Measurements from ENCODE around the gene PSMB3.
"Not testable (repeated sequence)": the region's sequence is repeated elsewhere in the genome, so short reads cannot be mapped to it uniquely, and the experiment has no call there.

PSMB3 gene

DNA sequence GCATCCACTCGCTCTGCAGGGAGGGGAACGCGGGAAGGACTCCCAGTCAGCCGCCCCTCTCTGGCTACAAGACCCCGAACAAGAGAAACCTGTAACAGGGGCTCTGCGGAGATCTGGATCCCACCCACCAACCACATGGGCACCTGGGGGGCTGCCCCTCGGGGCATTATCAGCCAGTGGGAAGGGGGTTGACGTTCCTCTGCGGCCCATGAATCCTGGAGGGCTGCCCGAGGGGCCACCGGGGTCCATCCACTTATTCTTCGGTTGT lies 2.6 kb upstream of the PSMB3 start:
- no peak for DNase-seq

DNA sequence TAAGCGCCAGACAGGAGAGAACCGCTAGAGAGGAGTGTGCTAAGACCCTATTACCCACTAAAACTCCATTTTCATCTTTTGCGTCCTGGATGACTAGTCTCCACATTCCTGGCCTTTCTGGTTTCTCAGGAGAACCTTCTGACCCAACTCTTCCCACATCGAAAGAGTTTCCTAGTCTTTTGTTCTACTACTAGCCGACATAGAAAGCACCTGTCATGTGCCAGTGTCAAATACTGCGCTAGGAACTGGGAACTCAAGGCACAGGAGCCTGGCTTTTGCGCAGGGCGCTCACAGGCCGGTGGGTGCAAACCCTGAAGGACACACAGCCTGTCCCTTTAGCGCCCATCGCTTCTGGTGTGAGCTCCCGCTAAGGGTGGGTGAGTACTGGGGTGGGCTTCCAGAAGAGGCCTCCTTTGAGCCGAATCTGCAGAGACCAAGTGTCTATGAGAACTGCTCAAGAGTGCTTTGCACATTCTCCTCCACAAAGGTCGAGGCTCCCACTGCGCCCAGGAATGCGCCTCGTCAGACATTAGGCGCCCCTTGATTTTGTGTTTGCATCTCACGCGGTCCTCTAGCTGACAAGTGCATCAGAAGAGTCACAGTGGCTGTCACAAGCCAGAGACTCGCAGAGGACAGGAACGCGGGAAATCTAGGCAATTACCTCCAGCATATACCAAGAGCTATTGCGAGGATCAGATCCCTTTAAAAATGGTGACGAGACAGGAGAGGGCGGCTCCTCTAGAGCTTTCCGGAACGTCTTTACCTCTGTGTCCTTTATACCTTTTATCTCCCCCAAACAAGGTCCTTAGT lies 2.0 kb upstream of the PSMB3 start:
- DNase-seq: no peak

DNA sequence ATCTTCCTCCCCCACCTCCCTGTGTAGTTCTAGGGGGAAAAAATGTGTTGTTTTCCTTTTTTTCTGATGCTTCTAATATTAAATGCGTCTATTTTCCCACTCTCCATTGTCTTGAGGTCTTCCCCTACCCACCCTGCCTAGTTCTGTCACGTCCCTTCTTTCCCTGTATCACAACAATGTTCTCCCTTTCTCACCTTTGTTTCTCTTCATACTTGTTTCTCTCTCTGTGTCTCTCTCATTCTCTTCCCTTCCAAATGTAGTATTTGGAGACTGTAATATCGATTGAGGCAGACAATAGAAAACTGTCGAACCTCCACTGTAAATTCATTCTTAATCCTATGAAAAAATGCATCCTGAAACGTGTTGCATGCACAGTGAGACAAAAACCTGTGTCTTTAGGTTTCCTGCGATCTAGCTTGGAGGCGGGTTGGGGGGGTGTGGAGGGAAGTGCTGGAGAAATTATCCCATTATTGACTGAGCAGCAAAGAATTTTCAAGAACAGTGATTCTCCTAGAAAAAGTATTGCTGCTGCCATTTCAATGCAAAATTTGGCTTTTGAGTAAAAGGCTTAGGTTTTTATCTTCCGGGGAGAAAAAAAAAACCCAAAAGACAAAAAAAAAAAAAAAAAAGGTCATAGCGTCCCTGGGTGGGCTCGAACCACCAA lies 1.3 kb upstream of the PSMB3 start:
- DNase-seq: no peak

DNA sequence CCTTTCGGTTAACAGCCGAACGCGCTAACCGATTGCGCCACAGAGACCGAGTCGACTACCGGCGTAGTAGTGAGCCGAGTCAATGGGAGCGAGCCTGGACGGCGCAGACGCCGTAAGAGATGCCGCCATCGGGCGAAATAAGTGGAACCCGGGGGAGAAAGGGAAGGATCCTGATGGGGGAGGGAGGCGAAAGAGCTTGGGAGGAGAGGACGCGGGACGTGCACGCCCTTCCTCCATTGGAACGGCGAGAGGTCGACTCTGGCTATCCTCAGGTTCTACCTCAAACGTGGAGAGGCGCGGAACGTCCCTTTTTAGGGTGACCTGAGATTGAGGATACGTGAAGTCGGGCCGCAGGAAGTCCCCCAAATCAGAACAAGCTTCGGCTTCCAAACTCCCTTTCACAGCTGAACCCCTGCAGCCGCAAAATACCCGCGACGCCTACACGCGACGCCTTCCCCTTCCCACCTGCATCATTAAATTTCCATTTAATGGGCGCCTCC lies 683 bp upstream of the PSMB3 start:
- peak; percentile 88 for DNase-seq

DNA sequence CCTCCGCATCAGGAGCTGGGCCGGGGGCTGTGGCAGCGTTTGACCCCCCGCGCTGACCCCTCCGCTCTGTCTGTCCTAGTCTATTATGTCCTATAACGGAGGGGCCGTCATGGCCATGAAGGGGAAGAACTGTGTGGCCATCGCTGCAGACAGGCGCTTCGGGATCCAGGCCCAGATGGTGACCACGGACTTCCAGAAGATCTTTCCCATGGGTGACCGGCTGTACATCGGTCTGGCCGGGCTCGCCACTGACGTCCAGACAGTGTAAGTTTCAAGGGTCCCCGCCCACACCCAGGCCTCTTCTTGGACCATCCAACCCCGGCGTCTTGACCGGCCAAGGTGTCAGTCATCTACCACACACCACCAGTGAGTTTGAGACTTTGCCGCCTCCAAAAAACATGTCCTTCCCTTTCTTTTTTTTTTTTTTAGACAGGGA lies 548 bp downstream of the PSMB3 start:
- DNase-seq: no peak

DNA sequence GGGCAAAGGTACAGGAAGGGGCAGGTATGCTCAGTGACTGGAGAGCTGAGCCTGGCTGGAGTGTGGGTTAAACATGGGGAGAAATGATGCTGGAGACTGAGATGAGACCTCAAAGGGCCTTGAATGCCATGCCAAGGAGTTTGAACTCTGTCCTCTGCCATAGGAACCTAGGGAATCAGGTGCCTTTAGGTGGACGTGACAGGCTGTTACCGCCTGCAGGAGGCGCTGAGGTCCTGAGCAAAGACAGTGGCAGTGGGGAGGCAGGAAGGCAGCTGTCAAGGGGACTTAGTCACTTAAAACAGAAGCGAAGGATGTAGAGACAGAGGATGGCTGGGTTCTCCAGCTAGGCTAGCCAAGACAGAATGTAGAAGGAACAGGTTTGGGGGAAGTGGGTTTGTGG lies 9.1 kb downstream of the PSMB3 start:
- DNase-seq: no peak

DNA sequence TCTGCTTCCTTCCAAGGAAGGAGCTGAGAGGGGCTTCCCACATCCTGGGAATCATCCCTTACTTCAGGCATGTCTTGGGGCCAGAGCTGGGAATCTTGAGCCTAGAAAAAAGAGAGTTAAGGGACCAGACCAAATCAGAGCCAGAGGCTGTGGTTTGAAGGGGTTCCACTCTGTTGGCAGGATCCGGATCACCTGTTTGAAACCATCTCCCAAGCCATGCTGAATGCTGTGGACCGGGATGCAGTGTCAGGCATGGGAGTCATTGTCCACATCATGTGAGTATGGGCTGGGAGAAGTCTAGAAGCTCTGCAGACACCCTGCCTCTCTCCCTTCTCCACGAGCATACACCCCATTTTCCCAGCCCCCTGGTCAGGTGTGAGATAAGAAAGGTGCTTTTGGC lies 9.7 kb downstream of the PSMB3 start:
- no peak for DNase-seq

DNA sequence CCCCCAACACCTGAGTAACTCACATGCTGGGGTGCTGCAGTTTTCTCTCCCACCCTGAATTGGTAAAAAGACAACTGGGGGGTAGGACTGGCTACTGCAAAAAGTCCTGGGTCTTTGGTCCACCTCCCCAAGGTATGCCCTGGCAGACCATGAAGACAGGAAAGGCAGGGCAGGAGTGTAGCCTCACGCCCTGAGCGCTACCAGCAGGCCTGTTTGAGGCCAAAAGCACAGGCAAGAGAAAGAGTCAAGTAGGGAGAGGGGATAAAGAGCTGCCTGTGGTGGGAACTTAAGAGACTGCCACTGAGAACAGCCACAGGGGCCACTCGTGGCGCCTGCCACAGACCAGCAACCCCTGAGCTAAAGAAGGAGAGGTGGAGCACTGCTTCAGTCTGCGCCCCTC lies 13.8 kb downstream of the PSMB3 start:
- DNase-seq: no peak

DNA sequence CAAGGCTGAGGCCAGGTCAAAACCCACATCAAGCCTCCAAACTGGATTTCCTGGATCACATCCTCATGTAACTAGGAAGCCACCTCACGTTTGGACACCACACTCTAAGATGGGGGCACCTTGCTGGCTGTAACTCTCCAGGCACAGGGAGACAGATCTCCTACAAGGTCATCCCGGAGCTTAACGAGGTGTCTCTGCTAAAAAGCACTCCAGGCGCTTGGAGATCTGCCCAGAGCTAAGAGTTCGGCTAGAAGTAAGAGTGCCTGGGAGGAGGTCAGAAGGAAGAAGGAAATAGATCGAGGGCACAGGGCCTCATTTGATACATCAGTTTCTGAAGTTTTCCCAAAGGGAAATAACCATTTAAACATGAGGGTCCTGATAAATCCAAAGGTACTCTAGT lies 15.9 kb downstream of the PSMB3 start:
- no peak for DNase-seq

DNA sequence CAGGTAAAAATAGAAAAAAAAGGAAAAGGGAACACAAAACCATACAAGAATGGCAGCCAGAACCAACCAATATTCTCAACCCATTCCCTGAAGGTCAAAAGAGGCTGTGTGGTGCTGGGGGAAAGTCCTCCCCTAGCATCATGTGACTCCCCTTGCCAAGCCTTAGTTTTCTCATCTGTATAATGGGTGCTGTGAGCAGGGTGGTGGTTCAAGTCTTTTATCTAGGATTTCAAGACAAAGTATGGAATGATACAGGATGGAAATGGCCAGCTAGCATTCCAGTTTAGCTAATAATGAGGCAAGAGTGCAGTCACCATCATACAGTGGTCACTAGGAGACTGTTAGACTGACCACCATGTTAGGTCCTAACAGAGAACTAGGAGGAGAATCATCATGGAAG lies 20.7 kb downstream of the PSMB3 start:
- DNase-seq: no peak

DNA sequence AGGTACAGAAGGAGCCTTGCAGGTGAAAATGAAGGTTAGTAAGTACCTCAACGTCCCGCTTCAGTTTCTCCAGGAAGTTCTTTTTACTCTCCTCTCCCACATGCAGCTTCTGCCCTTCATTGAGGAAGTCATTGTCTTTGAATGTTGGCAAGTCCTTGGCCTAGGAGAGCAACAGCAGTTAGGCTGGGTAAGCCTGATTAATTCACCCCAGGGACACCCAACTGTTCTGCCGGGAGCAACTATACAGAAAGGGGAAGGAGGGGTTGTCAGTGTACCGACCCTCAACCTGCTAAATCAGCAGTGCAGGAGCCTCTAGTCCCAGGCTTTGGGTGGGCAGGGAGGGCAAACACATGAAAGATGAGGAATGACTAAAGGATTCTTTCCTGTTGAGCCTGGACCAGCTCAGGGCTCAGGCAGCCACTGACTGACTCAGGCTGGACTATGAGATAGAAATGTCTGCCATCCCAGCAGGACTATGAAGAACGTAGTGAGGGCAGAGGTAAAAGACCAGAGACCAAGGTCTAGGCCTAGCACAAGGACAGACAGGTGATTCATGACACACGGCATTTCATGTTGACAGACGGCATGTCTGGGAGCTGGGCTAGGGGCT lies 25.2 kb downstream of the PSMB3 start:
- no peak for DNase-seq

DNA sequence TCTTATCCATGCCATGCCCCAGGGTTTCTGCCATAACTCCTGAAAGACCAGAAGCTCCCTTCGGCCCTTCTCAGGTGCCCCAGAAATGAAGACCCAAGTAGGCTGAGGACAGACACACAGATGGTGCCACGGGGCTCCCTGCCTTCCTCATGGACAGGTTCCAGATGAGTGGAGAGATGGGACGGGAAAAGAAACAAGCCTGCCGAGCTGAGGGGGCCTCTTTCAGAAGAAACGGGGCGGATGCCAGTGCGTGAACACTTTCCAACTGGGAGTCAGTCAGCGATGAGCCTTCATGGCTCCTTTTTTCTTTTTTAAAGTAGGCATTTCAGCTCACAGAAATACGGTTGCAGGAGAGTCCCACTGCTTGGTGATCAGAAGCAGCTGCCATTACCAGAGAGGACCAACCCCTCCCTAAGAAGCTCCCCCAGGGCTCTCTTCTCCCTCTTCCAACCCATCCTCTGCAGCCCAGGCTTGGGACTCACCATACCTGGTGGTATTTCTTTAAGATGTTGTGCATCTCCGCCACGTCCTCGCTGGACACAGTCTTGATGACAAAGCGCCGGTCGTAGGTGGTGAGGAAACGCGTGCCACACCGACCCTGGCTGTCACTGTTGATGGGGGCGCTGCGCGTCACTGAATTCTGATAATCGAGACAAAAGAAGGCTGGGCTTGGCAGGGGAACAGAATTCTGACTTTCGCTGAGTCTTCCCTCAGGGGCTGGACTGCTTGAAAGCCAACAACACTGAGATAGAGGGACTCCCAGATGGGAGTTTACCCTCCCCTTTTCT lies 27.6 kb downstream of the PSMB3 start:
- DNase-seq: no peak

DNA sequence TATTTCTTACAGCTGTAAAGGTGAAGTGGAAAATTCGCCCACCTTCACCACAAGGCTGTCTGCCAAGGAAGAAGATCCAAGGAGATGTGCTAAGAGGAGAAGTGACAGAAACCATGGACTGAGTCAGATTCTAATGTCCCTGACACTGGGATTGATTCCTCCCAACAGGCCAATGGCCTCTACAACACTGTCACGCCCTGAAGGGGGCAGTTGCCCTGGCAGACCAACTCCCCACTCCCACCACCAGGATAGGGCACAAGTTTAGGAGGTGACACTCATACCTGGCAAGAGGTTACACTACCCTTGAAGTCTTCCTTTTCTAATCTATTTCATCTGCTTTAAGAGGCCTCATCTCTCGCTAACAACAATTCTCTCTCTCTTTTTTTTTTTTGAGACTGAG lies 30.7 kb downstream of the PSMB3 start:
- no peak for DNase-seq

DNA sequence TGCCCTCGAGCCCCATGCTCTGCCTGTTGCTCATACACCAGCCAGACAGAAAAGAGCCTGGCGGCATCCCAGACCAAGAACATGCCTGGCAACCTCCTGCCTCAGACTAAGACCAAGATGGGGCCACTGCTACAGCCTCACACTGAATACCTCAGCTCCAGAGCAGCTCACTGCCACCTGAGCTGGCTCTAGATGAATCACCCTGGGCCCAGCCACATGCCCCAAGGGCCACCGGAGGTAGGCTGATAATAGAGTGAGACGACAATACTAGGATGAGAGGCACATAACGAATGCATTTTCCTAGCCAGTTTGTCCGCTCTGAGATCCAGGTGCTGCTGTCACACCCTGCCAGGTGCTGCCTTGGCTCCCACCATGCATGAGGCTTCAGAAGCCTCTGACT lies 33.8 kb downstream of the PSMB3 start:
- no peak for DNase-seq

DNA sequence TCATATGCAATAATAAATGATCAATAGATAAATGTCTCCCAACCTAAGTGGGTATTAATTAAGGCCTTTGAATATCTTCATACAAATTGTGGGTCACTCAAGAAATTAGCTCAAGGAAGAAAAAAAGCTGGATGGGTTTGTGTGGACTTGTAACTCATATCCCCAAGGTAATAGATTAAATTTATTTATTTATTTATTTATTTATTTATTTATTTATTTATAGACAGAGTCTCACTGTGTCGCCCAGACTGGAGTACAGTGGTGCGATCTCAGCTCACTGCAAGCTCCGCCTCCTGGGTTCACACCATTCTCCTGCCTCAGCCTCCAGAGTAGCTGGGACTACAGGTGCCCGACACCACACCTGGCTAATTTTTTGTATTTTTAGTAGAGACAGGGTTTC lies 35.5 kb downstream of the PSMB3 start:
- DNase-seq: not testable (repeated sequence)

DNA sequence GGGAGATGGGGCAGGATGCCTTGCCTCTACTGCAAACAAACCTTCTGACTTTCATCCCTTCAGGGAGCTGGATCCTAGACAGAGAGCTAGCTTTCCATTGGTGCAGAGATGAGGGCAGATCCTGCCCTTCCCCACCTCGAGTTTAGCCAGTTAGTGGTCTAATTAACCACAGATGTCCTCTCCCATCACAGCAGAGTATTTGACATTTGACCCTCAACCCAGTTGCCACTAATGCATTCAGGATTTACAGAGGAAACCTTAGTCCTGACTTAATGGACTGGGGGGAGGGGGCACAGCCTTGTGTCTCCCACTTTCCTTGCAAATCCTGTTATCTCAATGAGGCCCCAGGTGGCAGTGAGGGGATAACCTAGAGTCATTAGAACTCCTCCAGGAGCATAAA lies 36.6 kb downstream of the PSMB3 start:
- no peak for DNase-seq

DNA sequence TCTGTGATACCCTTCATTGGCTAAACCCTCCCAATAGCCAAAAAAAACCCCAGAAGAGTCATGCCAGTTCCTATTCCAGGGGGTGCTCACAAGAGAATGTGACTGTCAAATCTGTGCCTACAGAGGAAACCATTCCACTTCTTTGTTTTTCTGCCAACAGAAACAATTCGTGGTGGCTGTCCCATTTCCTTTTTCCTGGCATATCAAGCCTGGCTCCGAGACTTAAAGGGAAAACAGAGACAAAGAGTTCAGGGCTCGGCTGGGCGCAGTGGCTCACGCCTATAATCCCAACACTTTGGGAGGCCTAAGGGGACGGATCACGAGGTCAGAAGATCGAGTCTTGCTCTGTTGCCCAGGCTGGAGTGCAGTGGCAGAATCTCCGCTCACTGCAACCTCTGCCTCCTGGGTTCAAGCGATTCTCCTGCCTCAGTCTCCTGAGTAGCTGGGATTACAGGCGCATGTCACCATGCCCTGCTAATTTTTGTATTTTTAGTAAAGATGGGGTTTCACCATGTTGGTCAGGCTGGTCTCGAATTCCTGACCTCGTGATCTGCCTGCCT lies 37.7 kb downstream of the PSMB3 start:
- not testable (repeated sequence) for DNase-seq

DNA sequence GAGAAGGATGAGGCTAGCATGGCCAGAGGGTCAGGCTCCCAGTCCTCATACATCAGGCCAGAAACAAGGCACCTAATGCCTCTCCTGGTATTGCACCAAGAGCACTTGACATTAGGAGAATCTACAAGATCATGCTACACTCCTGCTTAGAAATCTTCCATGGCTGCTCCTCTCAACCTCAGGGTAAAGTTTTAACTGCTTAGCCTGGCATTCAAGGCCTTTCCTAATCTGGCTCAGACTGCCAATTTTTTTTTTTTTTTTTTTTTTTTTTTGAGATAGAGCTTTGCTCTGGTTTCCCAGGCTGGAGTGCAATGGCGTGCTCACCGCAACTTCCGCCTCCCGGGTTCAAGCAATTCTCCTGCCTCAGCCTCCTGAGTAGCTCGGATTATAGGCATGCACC lies 38.6 kb downstream of the PSMB3 start:
- no peak for DNase-seq

DNA sequence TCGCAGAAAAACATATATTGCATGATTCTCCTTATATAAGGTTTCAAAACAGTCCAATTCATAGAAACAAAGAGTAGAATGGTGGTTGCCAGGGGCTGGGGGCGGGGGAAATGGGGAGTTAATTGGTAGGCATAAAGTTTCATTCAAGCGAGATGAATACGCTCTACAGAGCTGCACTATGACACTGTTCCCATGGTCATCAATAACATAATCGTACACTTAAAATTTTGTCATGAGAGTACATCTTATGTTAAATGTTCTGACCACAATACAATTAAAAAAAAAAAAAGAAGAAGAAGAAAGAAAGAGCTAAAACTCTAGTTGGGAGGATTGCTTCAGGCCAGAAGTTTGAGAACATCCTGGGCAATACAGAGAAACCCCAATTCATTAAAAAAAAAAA lies 41.7 kb downstream of the PSMB3 start:
- DNase-seq: no peak

DNA sequence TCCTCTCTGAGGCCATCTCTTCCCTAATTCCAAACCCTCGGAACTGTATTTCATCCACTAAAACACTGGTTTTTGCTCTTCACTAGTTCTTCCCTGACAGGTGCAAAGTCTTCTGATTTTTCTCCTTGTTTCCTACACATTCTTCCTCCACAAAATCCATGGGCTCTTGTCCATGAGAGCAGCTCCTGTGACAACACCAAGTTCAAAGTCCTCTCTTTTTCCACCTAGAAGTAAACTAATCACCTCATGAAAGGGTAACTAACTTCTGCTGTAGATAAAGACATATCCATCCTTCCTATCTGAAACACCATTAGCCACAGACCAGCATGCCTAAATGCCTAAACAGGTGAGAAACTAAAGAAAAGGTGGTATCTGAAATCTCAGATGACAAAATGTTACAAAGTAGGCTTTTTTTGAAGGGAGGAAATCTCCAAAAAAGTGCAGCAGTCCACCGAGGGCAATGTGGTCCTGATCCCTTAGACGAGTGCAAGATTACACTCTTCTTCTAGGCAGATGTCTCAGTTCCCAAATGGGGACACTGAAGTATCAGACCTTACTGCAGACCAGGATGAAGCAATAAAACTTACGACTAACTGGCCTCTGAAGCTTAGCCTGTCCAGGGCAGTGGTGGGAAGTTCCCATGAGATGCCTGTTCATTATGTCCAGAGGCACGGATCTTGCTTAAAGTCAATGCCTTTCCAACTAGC lies 44.1 kb downstream of the PSMB3 start:
- no peak for DNase-seq

DNA sequence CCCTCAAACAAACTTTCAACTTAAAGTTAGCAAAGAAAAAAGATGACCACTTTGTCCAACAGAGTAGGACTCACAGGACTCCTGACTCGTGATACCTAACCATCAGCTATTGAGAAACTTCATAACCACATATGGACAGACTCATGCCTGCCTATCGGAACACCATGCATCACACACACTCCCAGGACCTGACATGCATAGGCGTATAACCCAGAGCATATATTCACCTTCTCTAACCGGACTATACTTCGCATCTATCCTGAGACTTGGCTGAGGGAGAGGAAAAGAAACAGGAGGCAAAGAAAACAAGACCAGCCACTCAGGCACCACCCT lies 44.6 kb downstream of the PSMB3 start:
- no peak for DNase-seq

DNA sequence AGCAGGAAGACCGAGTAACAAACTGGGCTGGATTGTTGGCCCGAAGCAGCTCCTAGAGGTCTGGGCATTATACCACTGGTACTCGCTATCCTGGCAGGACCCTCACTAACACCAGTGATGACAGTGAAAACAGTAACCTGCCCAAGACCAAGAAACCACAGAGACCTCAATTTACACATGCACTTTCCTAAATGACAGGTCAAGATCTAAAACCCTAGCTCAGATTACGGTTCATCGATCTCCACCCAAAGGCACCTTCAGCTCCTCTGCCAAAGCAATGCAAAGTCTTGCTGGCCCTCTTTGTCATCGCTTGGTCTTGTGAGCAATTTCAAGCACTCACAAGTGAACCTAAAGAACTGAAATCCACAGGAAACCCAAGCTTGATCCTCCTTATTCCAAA lies 45.3 kb downstream of the PSMB3 start:
- DNase-seq: no peak

All from T1000 (cell line).